HepG2 (cell line): ENCODE results near the gene ZSWIM7. TPM values are rescaled to one million over a fixed set of nuclear protein-coding genes. Genes with fewer than 3 reads are reported as not detected.

Source experiments
- HMG20B ChIP-seq: conservative IDR thresholded peaks from 2 replicates; pipeline ENCODE4 v1.6.1; 2016; ENCODE audit warnings: missing genetic modification reagents, missing compliant biosample characterization
- RFXAP ChIP-seq: sonication (generic); formaldehyde crosslinking; IDR thresholded peaks from 2 replicates; pipeline ENCODE4 v1.4.0; 2020; ENCODE audit warnings: missing genetic modification reagents, borderline replicate concordance
- TEAD3 ChIP-seq: optimal IDR thresholded peaks from 2 replicates; pipeline ENCODE3; 2016; ENCODE audit warnings: borderline replicate concordance
- ZBTB7A ChIP-seq: sonication (generic); formaldehyde crosslinking; IDR thresholded peaks from 2 replicates; pipeline ENCODE4 v1.8.0; 2022; ENCODE audit warnings: mild to moderate bottlenecking, missing genetic modification reagents
- polyA plus RNA-seq, 8 experiments: library from polyadenylated mRNA; depleted of rRNA in 3 of 8; stranded (reverse) in 7 of 8; unstranded in 1 of 8; fragments of >200 nt; fragmentation: Illumina TruSeq in 4 of 8; extraction: Trizol in 4 of 8; gene quantifications; 2 replicates each; pipeline versions ENCODE4 v1.2.1 to v1.2.3, GENCODE V29; 2011 to 2016; ENCODE audit warnings: low read depth in 4 of 8, missing spikeins in 1 of 8, mixed read lengths in 1 of 8; ENCODE audit not compliant: insufficient read depth in 1 of 8
- total RNA-seq, 5 experiments: library from RNA; depleted of rRNA; stranded (reverse); fragments of >200 nt; fragmentation: Illumina TruSeq; extraction: Trizol; gene quantifications; 2 replicates each; pipeline ENCODE4 v1.2.3, GENCODE V29; 2016; ENCODE audit warnings: low read depth in 1 of 5
- TF ChIP-seq, protein P1 (sequence below): sonication (generic); formaldehyde crosslinking; IDR thresholded peaks from 2 replicates; pipeline ENCODE4 v1.4.0; 2020; ENCODE audit warnings: missing genetic modification reagents, borderline replicate concordance
- TF ChIP-seq, protein P2 (sequence below), 2 experiments: fragments of 450-650 bp in 1 of 2; sonication (generic) in 1 of 2; formaldehyde crosslinking; IDR thresholded peaks; 2 replicates each; pipeline versions ENCODE4 v1.5.0 to v1.8.0; 2020 to 2022; ENCODE audit warnings: mild to moderate bottlenecking in 1 of 2, missing genetic modification reagents in 1 of 2
- TF ChIP-seq, protein P3 (sequence below): IDR thresholded peaks from 2 replicates; pipeline ENCODE4 v1.6.1; 2018; ENCODE audit warnings: missing genetic modification reagents, mild to moderate bottlenecking, missing compliant biosample characterization
- TF ChIP-seq, protein P4 (sequence below): sonication (generic); formaldehyde crosslinking; IDR thresholded peaks from 2 replicates; pipeline ENCODE4 v1.8.0; 2022; ENCODE audit warnings: mild to moderate bottlenecking, missing genetic modification reagents, moderate library complexity

ZSWIM7 gene
- total and polyA plus RNA-seq, 2 of the 13 experiments (the other 11 are each of a cell fraction or from before 2014, with no cell fraction given), result 13.1 to 28.1 TPM

DNA sequence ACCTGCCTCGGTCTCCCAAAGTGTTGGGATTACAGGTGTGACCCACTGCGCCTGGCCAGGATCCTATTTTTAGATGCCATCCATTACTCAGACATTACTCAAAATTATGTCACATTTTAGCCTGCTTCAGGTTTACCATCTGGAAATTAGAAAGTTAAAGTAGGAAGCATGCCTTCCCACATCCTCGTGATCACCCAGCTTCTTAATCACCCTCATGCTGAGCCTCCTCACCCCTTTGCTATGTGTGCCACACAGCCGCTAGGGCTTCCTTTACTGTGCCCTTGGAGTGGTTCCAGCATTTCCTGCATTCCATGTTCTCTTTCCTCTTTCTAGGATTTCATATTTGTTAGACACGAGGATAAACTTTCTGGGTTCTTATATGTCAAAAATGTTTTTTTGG is 45.3 kb downstream of the ZSWIM7 start (continued):
- TF ChIP-seq, protein P1, sequence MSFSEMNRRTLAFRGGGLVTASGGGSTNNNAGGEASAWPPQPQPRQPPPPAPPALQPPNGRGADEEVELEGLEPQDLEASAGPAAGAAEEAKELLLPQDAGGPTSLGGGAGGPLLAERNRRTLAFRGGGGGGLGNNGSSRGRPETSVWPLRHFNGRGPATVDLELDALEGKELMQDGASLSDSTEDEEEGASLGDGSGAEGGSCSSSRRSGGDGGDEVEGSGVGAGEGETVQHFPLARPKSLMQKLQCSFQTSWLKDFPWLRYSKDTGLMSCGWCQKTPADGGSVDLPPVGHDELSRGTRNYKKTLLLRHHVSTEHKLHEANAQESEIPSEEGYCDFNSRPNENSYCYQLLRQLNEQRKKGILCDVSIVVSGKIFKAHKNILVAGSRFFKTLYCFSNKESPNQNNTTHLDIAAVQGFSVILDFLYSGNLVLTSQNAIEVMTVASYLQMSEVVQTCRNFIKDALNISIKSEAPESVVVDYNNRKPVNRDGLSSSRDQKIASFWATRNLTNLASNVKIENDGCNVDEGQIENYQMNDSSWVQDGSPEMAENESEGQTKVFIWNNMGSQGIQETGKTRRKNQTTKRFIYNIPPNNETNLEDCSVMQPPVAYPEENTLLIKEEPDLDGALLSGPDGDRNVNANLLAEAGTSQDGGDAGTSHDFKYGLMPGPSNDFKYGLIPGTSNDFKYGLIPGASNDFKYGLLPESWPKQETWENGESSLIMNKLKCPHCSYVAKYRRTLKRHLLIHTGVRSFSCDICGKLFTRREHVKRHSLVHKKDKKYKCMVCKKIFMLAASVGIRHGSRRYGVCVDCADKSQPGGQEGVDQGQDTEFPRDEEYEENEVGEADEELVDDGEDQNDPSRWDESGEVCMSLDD (CRISPR knock-in tag), result no peak
- TF ChIP-seq, protein P2, sequence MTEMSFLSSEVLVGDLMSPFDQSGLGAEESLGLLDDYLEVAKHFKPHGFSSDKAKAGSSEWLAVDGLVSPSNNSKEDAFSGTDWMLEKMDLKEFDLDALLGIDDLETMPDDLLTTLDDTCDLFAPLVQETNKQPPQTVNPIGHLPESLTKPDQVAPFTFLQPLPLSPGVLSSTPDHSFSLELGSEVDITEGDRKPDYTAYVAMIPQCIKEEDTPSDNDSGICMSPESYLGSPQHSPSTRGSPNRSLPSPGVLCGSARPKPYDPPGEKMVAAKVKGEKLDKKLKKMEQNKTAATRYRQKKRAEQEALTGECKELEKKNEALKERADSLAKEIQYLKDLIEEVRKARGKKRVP (CRISPR knock-in tag; IDR thresholded peaks at IDR 0.05), result no peak
- TF ChIP-seq RFXAP (CRISPR knock-in tag) (no peak), ZBTB7A (CRISPR knock-in tag) (no peak), TEAD3 (no peak), HMG20B (CRISPR knock-in tag) (no peak)
- TF ChIP-seq, protein P3, sequence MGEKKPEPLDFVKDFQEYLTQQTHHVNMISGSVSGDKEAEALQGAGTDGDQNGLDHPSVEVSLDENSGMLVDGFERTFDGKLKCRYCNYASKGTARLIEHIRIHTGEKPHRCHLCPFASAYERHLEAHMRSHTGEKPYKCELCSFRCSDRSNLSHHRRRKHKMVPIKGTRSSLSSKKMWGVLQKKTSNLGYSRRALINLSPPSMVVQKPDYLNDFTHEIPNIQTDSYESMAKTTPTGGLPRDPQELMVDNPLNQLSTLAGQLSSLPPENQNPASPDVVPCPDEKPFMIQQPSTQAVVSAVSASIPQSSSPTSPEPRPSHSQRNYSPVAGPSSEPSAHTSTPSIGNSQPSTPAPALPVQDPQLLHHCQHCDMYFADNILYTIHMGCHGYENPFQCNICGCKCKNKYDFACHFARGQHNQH (CRISPR knock-in tag), result no peak
- TF ChIP-seq, protein P4, sequence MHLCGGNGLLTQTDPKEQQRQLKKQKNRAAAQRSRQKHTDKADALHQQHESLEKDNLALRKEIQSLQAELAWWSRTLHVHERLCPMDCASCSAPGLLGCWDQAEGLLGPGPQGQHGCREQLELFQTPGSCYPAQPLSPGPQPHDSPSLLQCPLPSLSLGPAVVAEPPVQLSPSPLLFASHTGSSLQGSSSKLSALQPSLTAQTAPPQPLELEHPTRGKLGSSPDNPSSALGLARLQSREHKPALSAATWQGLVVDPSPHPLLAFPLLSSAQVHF (CRISPR knock-in tag), result no peak
